ENCODE measurements around the gene STRIP2.

- TF ChIP-seq CTCF (IDR thresholded peaks at IDR 0.05): no peak
- TF ChIP-seq POLR2AphosphoS5 (IDR thresholded peaks at IDR 0.05): no peak
These were observed 21.7 kb upstream of the STRIP2 start for GRCh38 chr7:129412501-129412900.
